BJ (cell line): ENCODE measurements around the gene NLK. TPM values are rescaled to one million over a fixed set of nuclear protein-coding genes. Genes with fewer than 3 reads are reported as not detected.
"Not testable (repeated sequence)": the region's sequence is repeated elsewhere in the genome, so short reads cannot be mapped to it uniquely, and the experiment has no call there.

ENCODE experiments used
- CTCF ChIA-PET: fragments of 350-600 bp; formaldehyde crosslinking; extraction: SDS; loops from one replicate; lab custom pipeline; 2021; ENCODE audit warnings: antibody characterized with exemption, inconsistent platforms; lab: Yijun Ruan, JAX
- POLR2A ChIA-PET: fragments of 300-600 bp; sonication (Branson Sonifier 250); formaldehyde crosslinking; extraction: SDS; loops from one replicate; lab custom pipeline; 2021; ENCODE audit warnings: antibody characterized with exemption; lab: Charles Lee
- DNase-seq: peaks from one replicate; pipeline ENCODE4 v3.0.0-alpha.2; 2011; ENCODE audit warnings: low read depth
- H3K27me3 ChIP-seq: 2 replicates; pipeline ENCODE4 v1.6.0; 2011; ENCODE audit warnings: low read length; ENCODE audit not compliant: control insufficient read depth, insufficient read depth
- H3K36me3 ChIP-seq: 2 replicates; pipeline ENCODE4 v1.5.1; 2011; ENCODE audit warnings: low read length; ENCODE audit not compliant: control insufficient read depth, insufficient read depth
- H3K4me3 ChIP-seq: 2 replicates; pipeline ENCODE4 v1.5.1; 2011; ENCODE audit warnings: low read depth, mild to moderate bottlenecking, control low read depth, low read length
- CTCF ChIP-seq: IDR thresholded peaks from 2 replicates; pipeline ENCODE4 v1.5.1; 2011; ENCODE audit warnings: low read depth, mild to moderate bottlenecking, control low read depth, inconsistent platforms, low read length, moderate library complexity; ENCODE audit not compliant: insufficient read depth
- polyA plus RNA-seq: library from polyadenylated mRNA; depleted of rRNA; stranded (reverse); fragments of >200 nt; gene quantifications from 2 replicates; pipeline ENCODE4 v1.2.3, GENCODE V29; 2011

The NLK gene
- polyA plus RNA-seq, 1 experiment: 16.5 TPM

- ChIA-PET POLR2A (interaction anchor here (0.6 kb wide), 1 partner anchor 11 kb away, joined by 3 read pairs; no protein-coding TSS in a partner anchor), CTCF (no interaction called here)
- no peak for DNase-seq
- TF ChIP-seq CTCF: no peak
- no peaks in the 10 kb centered on the region for H3K36me3 ChIP-seq
- no peak overlapping the region for H3K4me3 ChIP-seq
- H3K27me3 ChIP-seq: no peaks in the 10 kb centered on the region
Observed at GRCh38 chr17:28071179-28071578, 28.7 kb downstream of the NLK start.

GRCh38 chr17:28071891-28072606 is 29.6 kb downstream of the NLK start:
- ChIA-PET POLR2A (no interaction called here), CTCF (no interaction called here)
- H3K27me3 ChIP-seq: no peaks in the 10 kb centered on the region
- H3K36me3 ChIP-seq: no peaks in the 10 kb centered on the region
- DNase-seq: no peak
- H3K4me3 ChIP-seq: no peak overlapping the region
- TF ChIP-seq CTCF: no peak

GRCh38 chr17:28072936-28073533 is 30.6 kb downstream of the NLK start:
- H3K27me3 ChIP-seq: no peaks in the 10 kb centered on the region
- ChIA-PET CTCF (no interaction called here), POLR2A (no interaction called here)
- no peak for TF ChIP-seq CTCF
- H3K4me3 ChIP-seq: no peak overlapping the region
- DNase-seq: no peak
- H3K36me3 ChIP-seq: no peaks in the 10 kb centered on the region

GRCh38 chr17:28074010-28074409 is 31.5 kb downstream of the NLK start:
- no peak for DNase-seq
- no peak for TF ChIP-seq CTCF
- Histone ChIP-seq H3K36me3 (no peaks in the 10 kb centered on the region), H3K4me3 (no peak overlapping the region), H3K27me3 (no peaks in the 10 kb centered on the region)
- POLR2A ChIA-PET: interaction anchor here (0.6 to 0.7 kb wide), 2 partner anchors 13 to 151 kb away, joined by 3 to 7 read pairs; no protein-coding TSS in a partner anchor
- CTCF ChIA-PET: interaction anchor here (0.6 kb wide), 1 partner anchor 180 kb away, joined by 3 read pairs; no protein-coding TSS in a partner anchor

- H3K36me3 ChIP-seq: no peaks in the 10 kb centered on the region
- ChIA-PET POLR2A (no interaction called here), CTCF (interaction anchor here (1.0 kb wide), 1 partner anchor 18 kb away, joined by 3 read pairs; no protein-coding TSS in a partner anchor)
- no peak overlapping the region for H3K4me3 ChIP-seq
- TF ChIP-seq CTCF: no peak
- DNase-seq: no peak
- no peaks in the 10 kb centered on the region for H3K27me3 ChIP-seq
Observed at GRCh38 chr17:28076144-28076543, 33.7 kb downstream of the NLK start.

GRCh38 chr17:28077140-28077539 is 34.7 kb downstream of the NLK start:
- POLR2A ChIA-PET, H3K4me3 ChIP-seq: not testable (repeated sequence)
- CTCF ChIA-PET: interaction anchor here (0.6 kb wide), 1 partner anchor 18 kb away, joined by 3 read pairs; no protein-coding TSS in a partner anchor

More at GRCh38 chr17:28077140-28077539, 34.7 kb downstream of the NLK start:
- DNase-seq, H3K27me3 ChIP-seq, H3K36me3 ChIP-seq: not testable (repeated sequence)
